Endometrial microvascular endothelial cells (primary cell): ENCODE measurements around the gene RGS1. TPM values are rescaled to one million over a fixed set of nuclear protein-coding genes. Genes with fewer than 3 reads are reported as not detected.
"Not testable (repeated sequence)": the region's sequence is repeated elsewhere in the genome, so short reads cannot be mapped to it uniquely, and the experiment has no call there.

Experiments used
- in situ Hi-C: cut with HindIII; loops from 2 replicates; pipeline ENCODE4 v1.10.0; 2017; ENCODE audit warnings: low sequenced_read_pairs, low pct_unique_long_range_greater_than_20kb; ENCODE audit errors: inconsistent ontology term
- total RNA-seq: library from RNA; depleted of rRNA; stranded (reverse); fragments of >200 nt; gene quantifications from one replicate; pipeline ENCODE4 v1.2.3, GENCODE V29; 2015; ENCODE audit errors: inconsistent ontology term

RGS1 gene, protein sequence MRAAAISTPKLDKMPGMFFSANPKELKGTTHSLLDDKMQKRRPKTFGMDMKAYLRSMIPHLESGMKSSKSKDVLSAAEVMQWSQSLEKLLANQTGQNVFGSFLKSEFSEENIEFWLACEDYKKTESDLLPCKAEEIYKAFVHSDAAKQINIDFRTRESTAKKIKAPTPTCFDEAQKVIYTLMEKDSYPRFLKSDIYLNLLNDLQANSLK
- not detected for total RNA-seq

DNA sequence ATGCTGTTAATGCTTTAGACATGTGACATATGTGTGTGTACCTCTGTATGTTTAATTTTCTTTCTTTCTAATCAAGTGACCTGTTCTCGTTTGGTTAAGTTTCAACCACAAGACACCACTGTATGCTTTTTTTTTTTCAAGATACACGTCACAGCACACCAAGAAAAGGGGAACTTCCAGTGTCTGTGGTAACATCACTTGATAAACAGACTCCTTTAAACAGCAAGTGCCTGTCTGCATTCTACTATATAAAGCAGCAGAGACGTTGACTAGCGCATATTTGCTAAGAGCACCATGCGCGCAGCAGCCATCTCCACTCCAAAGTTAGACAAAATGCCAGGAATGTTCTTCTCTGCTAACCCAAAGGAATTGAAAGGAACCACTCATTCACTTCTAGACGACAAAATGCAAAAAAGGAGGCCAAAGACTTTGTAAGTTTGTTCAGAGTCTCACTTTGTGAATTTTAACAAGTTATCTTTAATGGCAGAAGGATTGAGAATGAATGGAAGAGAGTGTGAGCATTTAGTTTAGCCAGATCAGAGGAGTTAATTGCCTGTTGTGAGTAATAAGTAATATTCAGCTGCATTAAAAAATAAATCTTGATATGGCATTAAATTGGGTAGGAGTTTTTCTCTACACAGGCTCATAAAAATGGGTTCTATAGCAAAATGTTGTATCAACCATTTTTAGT, at the start of gene RGS1:
TSS of gene RGS1 (plus strand) at position 275 of the 691 bp plus-strand sequence. CDS start at position 295, 20 bp downstream.
- in situ Hi-C loops = no loop called here

DNA sequence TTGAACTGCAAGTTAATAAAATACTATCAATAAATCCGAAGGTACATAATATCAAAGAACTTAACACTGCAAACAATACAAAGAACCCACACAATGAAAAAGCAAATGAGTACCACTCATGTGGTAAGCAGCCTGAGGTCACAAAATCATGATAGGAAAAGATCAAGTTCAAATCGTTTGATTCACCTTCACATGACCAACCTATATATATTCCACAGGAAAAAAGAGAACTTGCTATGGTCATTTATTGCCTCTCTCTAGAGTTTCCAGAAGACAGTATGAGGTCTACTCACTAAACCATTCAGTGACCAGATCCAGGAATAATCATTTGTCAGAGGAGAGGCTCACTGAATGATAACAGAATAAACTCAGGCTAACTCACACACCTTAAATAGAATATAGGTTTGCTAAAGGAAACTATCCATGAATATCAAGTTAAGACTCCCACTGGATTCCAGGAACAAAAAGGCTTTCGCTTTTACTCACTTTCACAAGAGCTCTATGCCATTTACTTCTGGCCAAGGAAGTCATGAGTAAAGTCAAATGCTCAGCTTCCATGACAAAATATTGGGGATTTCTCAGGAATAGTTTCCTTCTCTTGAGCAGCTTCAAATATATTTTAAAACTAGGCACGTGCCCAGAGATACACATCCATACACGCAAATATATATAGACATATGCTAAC, 48.3 kb upstream of the RGS1 start:
- in situ Hi-C loops = no loop called here

DNA sequence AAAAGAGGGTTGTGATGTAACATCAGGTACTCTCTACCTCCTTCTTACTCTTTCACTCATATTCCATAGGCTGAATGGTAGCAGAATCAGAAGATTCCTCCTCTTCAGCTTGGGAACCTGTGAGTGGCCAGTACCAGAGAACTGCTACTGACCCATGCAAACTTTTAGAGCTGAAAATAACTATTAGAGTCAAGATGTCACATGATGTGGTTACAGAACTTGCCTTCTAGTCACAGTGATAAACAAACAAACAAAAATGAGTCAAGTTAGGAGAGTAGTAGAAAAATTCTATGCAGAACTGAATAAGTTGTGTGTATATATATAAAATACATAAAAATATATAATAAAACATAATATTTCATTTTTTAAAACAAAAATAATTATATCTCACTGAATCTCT, 47.6 kb upstream of the RGS1 start:
- in situ Hi-C loops = no loop called here

DNA sequence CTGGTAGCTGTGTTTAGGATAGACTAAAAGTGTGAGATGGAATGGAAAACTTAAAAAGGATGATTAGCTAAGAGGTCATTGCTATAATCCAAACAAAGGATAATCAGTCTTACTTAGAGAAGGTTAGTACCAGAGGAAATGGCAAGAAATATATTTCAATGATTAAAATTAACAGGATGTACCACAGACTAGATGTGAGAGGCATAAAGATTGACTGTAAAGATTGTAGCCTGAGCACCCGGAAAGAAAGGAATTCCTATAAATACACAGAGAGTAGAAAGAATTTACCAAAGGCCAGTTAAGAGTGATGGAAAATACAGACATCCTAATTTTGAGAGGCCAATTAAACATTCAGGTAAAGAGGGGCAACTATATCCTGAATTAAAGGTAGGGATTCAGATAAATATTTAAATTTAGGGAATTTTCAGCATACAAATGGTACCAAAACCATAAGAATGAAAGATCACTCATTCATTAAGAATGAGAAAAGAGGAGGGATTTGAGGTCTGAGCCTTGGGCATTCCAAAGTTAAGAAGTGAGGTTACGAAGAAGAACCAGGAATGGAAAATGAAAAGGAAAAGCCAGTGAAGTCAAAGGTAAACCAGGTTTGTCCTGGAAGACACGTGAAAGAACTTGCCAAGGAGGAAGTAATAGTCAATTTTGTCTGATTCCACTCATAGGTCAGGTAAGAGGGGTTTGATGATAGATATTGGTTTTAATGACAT, 46.4 kb upstream of the RGS1 start:
- in situ Hi-C loops = no loop called here

DNA sequence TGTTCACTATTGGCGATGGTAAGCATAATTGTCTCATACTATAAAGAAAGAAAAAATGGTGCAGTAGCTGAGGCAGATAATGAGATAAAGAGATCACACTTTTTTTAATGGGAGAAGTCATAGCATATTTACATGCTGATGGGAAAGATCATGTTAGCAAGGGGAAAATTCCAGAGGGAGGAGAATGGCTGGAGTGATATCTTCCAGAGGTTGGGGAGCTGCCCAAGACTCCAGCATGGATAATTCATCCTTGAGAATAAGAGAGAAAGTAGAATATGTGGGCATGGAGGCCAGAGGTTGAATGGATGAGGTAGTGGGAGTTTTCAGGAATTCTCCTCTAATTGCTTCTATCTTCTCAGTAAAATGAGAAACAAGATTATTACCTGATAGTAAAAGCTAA, 45.8 kb upstream of the RGS1 start:
- in situ Hi-C loops = no loop called here

DNA sequence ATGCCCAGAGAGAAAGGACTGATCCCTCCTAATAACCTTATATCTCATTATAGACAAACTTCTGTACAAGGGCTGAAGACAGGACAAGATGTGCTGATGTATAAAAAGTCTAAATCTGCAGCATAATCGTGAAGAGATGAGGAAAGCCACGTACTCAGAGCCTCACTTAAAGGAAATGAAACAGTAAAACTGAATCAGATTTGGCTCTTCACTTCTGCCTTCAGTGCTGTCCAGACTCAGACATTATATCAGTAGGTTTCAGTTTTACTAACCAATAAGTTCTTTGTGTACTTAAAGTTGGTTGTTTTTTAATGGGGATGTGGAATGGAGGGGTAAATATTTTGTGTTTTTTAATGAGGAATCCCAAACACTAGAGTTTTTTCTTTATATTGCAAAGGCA, 45.3 kb upstream of the RGS1 start:
- in situ Hi-C loops = no loop called here

DNA sequence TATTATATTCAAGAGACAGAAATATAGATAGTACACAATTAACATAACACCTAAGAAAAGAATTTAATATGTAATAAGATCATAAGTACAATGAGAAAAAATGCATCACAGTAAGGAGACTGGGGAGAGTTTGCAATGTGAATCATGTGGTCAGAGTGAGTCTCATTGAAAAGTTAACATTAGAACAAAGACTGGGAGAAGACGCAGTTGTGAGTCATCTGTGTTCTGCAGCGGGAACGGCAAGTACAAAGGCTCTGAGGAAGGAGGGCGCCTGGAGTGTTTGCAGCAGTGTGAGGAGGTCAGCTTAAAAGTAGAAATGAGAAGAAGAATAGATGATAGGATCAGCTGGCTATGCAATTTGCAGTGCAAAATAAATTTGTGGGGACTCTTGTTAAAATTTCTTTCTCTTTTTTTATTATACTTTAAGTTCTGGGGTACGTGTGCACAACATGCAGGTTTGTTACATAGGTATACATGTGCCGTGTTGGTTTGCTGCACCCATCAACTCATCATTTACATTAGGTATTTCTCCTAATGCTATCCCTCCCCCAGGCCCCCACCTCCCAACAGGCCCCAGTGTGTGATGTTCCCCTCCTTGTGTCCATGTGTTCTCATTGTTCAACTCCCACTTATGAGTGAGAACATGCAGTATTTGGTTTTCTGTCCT, 44.4 kb upstream of the RGS1 start:
- in situ Hi-C loops = not testable (repeated sequence)

DNA sequence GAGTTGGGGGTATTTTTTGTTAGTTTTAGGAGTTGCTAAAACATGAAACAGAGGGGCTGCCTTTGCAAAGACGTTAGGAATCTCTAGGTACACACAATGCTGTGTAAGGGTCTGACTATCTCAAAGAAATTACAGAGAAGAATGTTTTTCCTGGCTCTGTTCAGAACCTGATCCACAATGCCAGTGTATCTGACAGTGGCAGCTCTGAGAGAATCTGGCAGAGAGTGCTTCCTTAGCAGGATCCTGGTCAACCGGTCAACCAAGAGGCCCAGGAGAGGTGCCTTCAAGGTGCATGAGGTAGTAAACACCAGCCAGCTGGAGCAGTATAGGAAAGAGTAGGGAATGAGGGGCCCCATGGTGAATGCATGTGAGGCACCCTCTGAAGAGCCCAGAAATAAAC, 40.9 kb upstream of the RGS1 start:
- in situ Hi-C loops = no loop called here

DNA sequence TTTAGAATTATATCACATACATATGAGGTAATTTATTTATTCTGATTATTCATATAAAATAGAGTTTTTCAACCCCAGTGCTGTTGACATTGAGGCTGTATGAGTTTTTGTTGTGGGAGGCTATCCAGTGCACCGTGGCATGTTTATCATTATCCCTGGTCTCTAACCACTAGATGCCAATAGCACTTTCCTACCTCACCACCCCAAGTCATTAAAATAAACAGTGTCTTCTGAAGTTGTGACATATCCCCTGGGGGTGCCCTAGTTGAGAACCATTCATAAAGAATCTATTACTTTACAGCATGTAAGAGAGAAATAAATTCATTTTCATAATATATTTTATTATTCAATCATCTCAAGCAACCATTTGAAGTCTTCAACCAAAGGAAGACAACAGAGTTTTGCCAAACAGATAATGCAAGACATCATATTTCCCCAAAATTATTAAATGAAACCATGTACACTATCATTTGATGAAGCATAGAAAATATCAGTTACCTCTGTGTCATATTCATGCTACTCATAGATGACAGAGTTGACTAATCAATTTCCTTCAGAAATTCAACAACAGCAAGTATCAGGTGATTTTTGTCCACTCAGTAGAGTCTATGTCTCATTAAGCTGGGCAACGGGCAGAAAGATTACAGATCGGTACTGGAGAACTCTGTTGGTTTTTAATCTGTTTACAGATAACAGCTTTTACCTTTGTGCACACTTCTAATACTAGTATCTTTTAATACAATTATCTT, 39.5 kb upstream of the RGS1 start:
- in situ Hi-C loops = no loop called here

DNA sequence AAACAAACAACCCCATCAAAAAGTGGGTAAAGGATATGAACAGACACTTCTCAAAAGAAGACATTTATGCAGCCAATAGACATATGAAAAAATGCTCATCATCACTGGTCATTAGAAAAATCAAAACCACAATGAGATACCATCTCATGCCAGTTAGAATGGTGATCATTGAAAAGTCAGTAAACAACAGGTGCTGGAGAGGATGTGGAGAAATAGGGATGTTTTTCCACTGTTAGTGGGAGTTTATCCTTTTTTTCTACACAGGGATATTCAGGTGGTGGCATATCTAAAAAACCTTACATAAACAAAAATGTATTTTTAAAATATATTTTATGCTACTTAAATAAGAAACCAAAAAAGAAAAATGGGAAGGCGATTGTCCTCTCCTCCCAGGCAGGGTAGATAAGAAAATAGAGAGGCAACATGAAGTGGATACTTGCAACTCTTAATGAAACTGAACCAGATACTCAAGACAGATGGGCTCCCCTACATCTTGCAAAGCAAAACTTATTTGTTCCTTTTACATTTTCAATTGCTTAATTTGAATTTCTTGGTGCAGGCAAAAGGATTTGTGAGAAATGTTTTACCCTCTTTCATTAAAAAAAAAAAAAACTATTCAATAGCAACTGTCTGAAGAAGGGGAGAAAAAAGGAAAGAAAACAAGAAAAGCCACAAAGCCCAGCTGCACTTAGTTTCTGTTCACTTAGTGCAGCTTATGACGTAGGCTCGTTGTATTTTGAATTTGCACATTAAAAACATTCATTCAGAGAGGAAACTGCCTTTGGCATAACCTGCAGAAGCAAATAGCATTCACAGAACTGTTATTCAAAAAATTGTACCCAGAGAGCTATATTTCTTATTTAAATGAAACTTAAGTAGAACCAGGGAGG, 36.9 kb upstream of the RGS1 start:
- in situ Hi-C loops = no loop called here

DNA sequence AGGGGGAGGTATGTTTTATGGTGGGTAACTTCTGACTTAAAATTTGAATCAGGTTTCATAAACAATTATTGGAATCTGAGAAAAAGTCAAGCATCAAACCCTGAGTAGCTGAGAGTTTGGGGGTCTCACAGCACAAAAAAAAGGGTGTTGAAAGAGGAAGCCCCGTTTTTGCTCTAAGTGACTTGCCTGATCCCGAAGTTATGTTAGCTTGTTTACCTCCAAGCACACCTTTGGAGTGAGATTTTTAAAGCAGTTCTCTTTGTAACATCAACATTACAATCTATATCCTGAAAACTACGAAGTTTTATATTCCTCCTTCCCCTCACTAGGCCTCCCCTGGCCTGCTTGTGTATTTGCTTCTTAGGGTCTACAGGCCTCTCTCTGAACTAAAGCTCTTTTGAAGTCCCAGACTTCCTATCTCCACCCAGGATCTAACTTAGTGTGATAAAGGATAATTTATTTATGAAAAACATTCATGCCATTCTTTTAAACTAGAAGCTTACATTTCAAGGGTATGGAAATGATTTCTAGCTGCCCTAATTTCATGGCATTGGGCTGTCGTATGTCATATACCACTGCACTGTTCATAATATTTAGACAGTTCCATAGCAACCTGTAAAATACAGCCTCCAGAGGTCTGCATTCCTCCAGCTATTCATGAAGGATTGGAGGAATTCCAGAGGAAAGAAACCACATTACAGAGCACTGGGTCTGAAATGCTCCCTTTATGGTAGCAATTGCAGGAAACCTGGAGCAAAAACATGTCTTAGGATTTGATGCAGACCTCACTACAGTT, 36.1 kb upstream of the RGS1 start:
- in situ Hi-C loops = no loop called here

DNA sequence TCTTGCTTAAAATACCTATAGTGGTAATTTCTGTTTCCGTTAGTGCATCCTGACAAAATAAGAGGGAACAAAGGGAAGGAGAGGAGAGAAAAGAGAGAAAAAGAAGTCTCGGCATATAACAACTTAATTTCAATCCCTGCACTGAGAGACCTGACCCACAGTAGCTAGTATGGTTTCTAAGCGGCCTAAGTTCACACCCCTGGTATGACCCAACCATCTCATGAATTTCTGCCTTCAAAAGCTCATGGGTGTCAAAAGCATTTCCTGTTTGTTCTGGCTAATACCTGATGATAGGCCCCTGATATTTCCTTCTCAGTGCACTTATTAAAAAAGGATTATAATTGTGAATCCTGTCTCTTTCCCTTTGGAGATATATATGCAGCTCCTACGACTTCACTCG, 32.1 kb upstream of the RGS1 start:
- in situ Hi-C loops = no loop called here

DNA sequence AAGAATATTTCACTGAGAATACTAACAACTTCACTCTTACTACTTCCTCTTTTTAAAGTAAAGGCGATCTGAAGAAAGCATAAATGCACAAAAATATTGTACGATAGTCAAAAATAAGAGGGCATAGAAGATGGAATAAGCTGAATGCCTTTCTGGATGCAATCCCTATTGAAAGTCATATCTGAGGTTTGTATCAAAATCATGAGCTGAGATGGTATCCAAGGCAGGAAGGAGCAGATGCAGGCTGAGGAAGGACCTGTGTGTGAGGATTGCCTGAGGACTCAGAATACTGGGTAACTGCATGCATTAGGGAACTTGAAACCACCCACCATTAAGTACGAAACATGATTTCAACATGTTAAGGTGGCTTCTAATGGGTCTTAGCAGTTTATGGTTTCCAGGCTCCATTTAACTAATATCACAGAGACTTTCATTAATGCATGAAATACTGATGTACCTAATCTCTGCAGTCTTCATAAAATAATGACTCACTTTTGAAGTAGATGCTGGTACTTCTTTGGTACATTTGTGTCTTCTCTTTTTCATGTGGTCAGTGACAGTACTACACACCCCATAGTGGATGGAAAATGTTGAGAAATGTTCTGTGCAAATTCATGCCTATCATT, 29.6 kb upstream of the RGS1 start:
- in situ Hi-C loops = no loop called here

DNA sequence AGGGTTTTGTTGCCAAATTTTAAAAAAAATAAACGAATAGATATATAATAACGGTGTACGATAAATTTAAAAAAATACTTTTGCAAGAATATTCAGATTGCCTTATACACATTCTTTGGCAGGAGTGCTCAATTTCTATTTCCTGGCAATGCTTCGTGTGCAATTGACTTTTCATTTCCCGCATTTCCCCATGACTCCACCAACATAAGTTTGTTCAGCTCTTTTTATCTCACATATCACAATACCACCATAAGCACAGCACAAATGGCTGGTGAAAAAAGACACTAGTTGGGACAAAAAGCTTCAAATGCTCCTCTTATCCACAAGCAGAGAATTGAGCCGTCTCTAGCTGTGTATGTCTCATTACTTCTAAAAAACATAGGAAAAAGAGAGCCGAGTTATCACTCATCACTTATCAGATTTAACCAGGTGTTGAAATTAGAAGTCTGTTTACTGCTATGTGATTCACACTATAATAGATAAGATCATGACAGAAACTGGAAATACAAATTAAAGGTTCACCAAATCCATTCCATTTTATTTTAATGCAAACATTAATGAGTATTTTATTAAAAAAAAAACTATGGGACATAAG, 28.9 kb upstream of the RGS1 start:
- in situ Hi-C loops = no loop called here

DNA sequence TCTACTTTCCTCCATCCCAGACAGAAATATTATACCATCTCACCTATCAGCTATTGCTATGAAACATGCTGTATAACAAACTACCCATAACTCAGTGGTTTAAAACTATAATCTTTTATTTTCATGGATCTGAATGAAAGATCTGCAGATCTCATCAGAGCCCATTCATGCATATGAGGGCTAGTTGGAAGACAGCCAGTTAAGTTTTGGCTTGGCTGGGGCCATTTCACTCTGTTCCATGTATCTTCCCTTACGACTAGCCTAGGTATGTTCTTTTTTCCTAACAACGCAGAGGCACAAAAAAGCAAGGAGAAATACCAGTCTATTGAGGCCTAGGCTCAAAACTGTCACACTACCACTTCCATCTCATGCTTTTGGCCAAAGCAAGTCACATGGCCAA, 28.1 kb upstream of the RGS1 start:
- in situ Hi-C loops = no loop called here

DNA sequence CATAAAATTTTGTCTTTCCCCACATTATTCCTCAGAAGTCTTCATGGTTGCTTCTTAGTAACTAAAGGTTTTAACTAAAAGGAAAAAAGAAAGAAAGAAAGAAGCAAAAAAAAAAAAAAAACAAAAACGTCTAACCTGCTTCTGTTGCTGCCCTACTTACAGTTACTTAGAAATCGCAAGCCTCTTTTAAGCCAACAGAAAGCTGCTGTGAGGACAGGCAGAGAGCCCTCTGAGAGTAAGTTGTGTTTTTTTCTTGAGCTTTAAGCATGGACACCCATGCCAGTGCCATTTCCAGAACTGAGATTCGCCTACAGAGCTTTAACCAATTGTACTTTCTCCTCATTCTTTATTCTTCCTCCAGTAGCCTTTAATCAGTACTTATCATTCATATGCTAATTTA, 25.6 kb upstream of the RGS1 start:
- in situ Hi-C loops = no loop called here
